ENCODE results near the gene CELF2.

CELF2 gene

DNA sequence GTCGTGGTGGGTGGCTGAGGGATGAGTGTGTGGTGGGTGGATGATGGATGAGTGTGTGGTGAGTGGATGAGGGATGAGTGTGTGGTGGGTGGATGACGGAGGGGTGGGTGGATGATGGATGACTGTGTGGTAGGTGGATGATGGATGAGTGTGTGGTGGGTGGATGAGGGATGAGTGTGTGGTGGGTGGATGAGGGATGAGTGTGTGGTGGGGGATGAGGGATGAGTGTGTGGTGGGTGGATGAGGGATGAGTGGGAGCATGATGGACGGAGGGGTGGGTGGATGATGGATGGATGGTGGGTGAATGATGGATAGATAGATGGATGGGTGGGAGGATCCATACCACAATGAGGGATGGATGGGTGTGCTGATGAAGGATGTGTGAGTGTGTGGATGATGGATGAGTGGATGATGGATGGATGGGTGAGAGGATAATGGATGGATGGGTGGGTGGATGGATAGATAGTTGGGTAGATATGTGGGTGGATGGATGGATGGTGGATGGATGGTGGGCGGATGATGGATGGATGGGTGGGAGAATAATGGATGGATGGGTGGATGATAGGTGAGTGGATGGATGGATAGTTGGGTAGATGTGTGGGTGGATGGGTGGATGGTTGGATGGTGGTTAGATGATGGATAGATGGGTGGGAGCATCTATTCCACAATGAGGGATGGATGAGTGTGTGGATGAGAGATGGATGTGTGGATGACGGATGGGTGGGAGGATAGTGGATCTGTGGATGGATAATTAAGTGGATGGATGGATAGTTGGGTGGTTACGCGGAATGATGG is 266.8 kb downstream of the CELF2 start:
- no peak for TF ChIP-seq POLR2A (IDR thresholded peaks at IDR 0.05; ENCODE audit: low read depth, low read length)
- FAIRE-seq: no peak
- no peak for DNase-seq (ENCODE audit: insufficient read length, low spot score)

DNA sequence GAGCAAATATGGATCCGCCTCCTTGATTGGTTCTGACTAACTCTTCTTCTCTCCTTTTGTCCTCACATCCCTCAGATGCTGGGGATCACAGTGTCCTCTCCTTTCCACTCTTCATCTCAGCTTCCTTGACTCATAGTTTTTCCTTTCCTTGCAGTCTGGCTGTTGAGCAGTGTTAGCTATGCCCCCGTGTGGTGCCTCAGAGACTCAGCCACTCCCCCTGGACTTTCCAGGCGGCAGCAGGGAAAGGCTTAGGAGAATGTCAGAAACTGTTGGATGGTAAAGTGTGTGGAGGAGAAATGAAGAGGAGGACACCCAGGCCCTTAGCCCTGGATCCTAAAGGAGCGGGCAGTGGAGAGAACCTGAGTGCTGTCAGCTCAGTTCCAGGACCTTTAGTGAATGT is 267.5 kb downstream of the CELF2 start:
- FAIRE-seq (no peak), DNase-seq (ENCODE audit: insufficient read length, low spot score) (no peak)
- TF ChIP-seq POLR2A (IDR thresholded peaks at IDR 0.05; ENCODE audit: low read depth, low read length): no peak

DNA sequence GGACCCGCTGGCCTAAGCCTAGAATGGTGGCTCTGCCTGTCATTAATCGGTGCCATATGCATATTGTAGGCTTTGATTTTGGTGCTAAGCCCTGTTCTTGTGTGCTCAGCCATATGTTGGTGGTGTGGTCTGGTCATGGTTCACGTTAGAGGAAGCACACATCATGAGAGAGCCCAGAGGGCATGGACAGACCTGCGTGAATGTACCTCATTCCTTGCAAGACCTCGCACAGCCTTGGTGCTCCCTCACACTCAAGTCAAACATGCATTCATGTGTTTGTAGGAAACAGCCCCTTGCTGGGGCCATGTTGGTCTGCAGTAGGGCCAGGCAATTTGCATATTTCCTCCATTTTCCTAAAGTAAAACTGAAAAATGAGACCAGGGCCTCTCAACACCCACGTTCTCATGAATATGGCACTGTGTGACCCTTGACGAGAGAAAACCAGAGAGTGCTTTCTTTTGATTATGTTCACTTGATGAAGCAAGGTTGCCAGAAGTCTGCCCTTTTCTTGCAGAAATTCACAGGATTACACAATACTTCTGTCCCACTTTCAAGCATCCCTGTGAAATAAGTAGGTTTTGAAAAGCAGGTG is 268.7 kb downstream of the CELF2 start:
- TF ChIP-seq POLR2A (IDR thresholded peaks at IDR 0.05; ENCODE audit: low read depth, low read length): no peak
- FAIRE-seq: no peak
- no peak for DNase-seq (ENCODE audit: insufficient read length, low spot score)

DNA sequence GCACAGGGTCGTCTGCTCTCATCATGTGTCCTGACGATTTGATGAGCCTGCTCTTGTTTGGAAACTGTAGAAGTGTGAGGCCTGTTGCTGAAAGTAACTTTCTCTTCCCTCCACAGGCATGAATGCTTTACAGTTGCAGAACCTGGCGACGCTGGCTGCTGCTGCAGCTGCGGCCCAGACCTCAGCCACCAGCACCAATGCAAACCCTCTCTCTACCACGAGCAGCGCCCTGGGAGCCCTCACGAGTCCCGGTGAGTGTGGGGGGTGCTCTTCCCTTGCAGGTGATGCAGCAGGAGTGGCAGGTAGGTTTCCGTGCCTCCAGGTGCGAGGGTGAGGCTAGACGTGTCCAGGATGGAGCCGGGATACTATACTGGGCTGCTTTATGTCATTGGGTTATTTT is 270.6 kb downstream of the CELF2 start:
- FAIRE-seq (no peak), DNase-seq (ENCODE audit: insufficient read length, low spot score) (no peak)
- no peak for TF ChIP-seq POLR2A (IDR thresholded peaks at IDR 0.05; ENCODE audit: low read depth, low read length)

DNA sequence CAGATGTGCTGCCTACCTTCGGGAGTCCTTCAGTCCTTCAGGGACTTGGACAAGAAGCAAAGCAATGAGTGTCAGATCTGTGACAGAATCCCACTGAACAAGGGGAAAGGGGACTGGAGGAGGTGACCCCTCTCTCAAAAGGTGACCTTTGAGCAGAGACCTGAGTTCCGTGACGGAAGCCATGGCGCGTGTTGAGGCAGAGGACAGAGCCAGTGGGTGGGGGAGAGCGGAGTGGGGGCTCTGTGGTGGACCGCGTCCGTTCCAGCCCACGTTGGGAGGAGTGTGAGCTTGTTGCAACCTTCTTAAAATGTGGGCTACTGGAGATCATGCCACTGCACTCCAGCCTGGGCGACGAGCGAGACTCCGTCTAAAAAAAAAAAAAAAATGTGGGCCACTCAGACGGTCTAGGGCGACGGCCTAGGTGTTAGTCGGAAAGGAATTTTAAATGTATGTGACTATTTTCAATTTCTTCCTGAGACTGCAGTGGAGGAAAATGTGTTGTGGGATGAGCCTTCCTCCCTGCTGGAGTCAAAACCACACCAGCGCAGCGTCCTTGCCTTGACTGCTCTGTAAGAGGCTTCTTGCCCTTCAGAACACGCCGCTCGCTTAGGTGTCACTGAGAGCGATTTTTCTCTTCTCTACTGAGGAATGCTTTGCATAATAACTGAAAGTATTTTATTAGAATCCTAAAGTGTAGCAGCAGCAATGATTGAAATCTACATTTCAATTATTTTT is 272.7 kb downstream of the CELF2 start:
- no peak for DNase-seq (ENCODE audit: insufficient read length, low spot score)
- FAIRE-seq: no peak

DNA sequence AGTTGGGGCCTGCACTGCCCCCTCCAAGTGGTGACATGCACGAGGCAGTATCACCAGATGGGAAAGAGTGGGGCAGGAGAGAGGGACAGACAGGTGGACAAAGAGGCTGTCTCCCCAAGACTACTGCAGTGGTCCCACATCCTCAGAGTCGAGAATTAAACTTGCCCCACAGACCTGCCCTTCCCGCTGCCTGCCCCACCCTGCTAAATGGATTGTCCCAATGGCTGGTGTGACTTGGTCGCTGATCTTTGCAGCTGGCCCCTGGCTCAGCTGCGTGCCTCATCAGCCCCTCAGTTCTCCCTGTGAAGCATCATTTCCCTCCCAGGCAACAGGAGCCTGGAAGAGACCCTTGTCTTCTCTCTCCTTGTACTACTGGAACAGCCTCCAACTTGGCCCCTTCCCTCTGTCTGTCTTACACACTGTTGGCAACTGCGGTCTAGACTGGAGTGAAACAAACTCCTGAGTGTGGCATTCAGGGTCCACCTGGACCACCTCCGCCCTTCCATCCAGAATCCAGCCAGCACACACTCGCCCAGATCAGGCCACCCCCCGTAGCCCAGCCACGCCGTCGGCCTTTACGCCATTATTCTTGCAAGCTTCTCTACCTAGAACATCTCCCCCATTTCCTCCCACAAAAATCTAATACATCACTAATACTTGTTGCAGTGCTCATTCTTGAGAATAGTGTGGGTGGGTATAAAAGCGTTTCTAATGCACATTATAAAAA is 275.1 kb downstream of the CELF2 start:
- TF ChIP-seq POLR2A (IDR thresholded peaks at IDR 0.05; ENCODE audit: low read depth, low read length): no peak
- FAIRE-seq (no peak), DNase-seq (ENCODE audit: insufficient read length, low spot score) (no peak)

More for the DNA sequence above, 272.7 kb downstream of the CELF2 start:
- no peak for TF ChIP-seq POLR2A (IDR thresholded peaks at IDR 0.05; ENCODE audit: low read depth, low read length)

DNA sequence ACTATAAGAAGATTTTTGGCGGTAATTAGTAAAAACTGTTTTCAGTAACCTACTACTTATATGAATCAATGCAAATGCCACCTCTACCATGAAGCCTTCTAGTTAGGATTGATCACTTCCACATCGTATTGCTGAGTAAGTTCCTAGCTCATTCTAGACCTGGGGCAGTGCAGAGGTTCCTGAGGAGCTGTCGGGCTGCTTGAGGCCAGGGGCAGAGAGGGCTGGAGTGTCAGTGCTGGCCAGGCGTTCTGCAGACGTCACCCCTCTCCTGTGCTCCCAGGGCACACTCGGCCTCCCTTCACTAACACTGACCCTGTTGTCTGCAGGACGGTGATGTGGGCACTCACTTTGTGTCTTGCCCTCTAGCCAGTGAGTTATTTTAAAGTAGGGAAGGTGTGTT is 275.7 kb downstream of the CELF2 start:
- no peak for FAIRE-seq
- no peak for TF ChIP-seq POLR2A (IDR thresholded peaks at IDR 0.05; ENCODE audit: low read depth, low read length)
- DNase-seq (ENCODE audit: insufficient read length, low spot score): no peak

DNA sequence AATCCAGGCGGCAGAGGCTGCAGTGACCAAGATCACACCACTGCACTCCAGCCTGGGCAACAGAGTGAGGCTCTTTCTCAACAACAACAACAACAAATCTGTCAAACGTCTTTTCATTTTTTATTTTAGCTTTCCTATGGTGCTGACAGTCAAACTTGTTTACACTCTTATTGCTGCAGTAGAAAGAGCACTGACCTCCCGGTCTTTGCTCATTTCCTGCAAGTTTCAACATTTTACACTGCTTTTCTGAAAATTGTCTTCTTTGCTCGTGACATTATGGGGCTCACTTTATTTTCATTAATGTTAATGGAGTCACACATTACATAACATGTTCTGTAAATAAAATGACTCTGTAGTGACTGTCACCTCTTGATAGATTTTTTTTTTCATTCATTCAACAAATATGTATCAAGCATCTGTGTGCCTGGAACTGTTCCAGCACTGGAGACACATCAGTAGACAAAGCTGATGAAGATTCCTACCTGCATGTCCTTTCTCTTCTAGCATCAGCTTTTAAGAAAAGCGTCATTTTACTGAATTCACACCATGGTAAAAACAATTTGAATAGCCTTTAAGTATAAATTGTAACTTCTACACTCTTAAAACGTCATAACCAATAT is 277.3 kb downstream of the CELF2 start:
- TF ChIP-seq POLR2A (IDR thresholded peaks at IDR 0.05; ENCODE audit: low read depth, low read length): no peak
- DNase-seq (ENCODE audit: insufficient read length, low spot score): no peak
- FAIRE-seq: no peak

DNA sequence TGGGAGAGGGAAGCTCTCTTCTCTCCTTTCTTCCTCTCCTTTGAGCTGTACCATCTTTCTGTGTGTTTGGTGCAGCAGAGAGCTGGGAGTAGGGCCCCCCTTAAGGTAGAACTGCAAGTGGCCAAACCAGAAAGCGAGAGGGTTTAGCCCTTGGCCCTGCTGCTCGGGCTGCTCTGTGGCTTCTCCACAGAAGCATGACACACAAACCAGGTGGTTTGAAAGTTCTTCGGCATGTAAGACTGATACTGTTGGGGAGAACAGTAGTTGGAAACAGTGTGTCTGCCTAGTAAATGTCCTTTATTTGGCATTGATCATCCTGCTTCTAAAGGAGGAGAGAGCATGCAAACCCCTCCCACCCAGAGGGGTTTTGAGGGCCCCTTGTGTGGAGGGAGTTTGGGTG is 277.8 kb downstream of the CELF2 start:
- FAIRE-seq (no peak), DNase-seq (ENCODE audit: insufficient read length, low spot score) (no peak)
- TF ChIP-seq POLR2A (IDR thresholded peaks at IDR 0.05; ENCODE audit: low read depth, low read length): no peak

DNA sequence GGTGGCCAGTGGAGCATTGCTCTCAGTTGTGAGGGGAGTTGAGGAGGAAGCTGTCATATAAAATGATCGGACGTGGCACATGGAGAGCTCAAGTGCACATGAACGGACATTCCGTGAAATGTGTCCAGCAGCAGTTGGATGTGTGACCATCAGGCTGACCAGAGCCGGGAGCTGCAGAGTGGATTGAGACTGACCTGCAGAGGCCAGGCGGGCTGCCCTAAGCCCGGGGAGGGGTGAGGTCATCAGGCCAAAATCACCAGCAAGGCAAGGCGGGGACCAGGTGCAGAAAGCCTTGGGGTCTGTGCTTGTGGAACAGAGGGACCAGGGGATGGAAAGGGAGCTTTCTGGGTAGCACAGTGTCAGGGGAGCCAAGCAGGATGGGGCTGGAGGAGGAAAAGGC is 279.5 kb downstream of the CELF2 start:
- DNase-seq (ENCODE audit: insufficient read length, low spot score) (no peak), FAIRE-seq (no peak)
- TF ChIP-seq POLR2A (IDR thresholded peaks at IDR 0.05; ENCODE audit: low read depth, low read length): no peak

DNA sequence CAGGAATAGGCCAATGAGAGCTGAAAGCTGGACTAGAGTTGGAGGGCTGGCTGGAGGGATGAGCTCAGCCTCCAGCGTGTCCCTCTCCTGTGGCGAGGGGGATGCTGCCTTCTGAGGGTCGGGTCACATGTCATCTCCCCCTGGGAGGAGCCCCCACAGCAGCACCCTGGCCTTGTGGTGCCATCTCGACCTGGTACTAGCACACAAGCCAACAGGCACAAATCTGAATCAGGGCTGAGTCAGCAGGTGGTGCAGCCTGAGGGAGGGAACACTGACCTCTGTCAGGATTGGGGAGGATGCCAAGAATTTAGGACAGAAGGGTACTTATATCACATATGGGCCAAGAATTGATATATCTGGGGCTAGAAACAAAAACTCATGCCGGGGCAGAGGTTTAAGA is 280.4 kb downstream of the CELF2 start:
- FAIRE-seq: no peak

DNA sequence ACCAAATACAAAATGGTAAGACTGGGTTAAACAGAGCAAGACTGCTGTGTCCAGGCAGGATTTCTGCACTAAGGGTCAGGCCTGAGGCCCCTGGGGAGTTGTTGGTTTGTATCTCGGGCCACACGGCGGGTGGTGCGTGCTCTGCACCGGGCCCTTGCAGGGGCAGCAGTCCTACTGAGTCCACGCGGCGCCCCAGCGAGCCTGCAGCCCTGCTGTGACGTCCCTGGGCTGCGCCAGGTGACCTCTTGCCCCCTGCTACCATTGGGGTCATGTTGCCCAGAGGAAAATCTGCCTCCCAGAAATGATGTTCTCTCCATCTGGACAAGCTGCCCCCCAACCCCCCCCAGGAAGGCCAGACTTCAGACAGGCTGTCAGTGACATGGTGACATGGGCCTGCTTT is 281.5 kb downstream of the CELF2 start:
- FAIRE-seq: no peak
- DNase-seq (ENCODE audit: insufficient read length, low spot score): no peak
- TF ChIP-seq POLR2A (IDR thresholded peaks at IDR 0.05; ENCODE audit: low read depth, low read length): no peak

More for the DNA sequence above, 280.4 kb downstream of the CELF2 start:
- DNase-seq (ENCODE audit: insufficient read length, low spot score): no peak
- TF ChIP-seq POLR2A (IDR thresholded peaks at IDR 0.05; ENCODE audit: low read depth, low read length): no peak

DNA sequence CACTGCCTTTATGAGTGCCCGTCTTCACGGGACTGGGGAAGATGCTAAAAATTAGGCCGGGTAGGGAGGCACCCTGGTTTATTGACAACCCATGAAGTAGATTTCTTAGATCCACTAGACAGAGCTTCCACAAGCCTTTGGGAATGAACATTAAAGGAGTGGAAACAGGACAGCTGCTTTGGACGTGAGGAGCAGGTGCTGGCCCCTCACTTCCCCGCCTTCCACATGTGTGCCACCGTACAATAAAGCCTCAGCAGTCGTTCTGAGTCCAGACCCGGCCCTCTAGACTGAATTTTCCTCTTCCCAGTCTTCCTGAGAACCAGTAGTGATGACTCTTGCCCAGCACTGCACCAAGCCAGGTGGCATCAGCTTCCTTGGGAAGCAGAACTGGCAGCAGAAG is 282.4 kb downstream of the CELF2 start:
- DNase-seq (ENCODE audit: insufficient read length, low spot score) (no peak), FAIRE-seq (no peak)
- TF ChIP-seq POLR2A (IDR thresholded peaks at IDR 0.05; ENCODE audit: low read depth, low read length): no peak

DNA sequence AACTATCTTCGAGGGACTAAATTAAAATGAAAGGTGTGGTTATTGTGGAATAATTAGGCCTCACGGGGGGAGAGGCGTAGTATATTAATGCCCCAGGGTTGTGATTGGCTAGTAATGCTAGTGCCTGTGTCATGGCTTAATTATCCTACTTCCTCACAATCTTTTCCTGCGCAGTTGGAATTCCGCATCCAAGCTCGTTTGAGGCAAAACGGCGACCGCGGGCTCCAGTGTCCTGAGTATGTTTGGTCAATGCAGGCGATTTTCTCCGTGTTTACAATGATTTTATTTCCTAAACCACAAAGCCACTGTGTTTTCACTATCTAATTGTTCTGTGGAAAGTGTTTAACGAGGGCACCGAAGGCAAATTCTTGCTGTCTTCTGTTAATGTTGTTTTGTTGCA is 282.9 kb downstream of the CELF2 start:
- FAIRE-seq (no peak), DNase-seq (ENCODE audit: insufficient read length, low spot score) (no peak)
- no peak for TF ChIP-seq POLR2A (IDR thresholded peaks at IDR 0.05; ENCODE audit: low read depth, low read length)

All from H54 (cell line).